Activated CD4-positive, alpha-beta T cell treated with anti-CD3 and anti-CD28 coated beads for 4 hours (primary cell): ENCODE results near the gene BDKRB1.
"Not testable (repeated sequence)": the region's sequence is repeated elsewhere in the genome, so short reads cannot be mapped to it uniquely, and the experiment has no call there.

Source experiments
- DNase-seq, 2 donors: peaks; one replicate each; pipeline ENCODE4 v3.0.0-alpha.2; 2020

The BDKRB1 gene

DNA sequence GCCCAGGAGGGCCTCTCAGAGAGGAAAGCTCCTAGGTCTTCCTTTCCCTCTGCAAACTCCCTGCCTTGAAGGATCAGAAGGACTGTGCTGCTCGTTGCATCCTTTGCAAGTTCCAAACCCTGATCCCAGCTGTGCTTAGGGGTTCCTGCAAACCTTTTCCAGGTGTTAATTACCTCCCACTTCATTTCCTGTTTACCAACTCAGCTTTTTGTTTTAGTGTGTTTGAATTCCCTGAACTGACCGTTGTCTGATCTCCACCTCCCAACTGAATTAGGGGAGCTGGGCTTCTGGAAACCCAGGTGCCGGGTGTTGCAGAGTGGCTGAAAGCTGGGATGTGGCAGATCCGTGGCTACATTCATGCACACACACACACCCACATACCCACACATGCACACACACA lies 20.6 kb upstream of the BDKRB1 start:
- no peak for DNase-seq

DNA sequence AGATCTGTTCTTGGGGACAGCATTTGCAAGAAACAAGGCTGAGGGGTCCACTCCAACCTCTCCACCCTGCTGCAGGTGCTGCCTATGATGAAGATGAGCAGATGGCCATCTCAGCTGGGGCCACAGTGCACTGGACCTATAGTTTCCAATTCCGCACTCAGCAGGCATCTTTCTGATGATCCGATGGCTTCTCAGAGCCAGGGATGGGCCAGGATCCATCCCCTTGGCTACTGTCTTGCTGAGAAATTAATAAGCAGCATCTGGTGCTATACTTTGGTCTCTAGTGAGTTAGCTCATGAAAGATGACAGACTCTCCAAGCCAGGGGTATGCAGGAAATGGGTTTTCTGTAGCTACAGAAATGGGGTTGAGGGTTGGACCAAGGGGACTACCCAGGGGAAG lies 18.4 kb upstream of the BDKRB1 start:
- no peak for DNase-seq

DNA sequence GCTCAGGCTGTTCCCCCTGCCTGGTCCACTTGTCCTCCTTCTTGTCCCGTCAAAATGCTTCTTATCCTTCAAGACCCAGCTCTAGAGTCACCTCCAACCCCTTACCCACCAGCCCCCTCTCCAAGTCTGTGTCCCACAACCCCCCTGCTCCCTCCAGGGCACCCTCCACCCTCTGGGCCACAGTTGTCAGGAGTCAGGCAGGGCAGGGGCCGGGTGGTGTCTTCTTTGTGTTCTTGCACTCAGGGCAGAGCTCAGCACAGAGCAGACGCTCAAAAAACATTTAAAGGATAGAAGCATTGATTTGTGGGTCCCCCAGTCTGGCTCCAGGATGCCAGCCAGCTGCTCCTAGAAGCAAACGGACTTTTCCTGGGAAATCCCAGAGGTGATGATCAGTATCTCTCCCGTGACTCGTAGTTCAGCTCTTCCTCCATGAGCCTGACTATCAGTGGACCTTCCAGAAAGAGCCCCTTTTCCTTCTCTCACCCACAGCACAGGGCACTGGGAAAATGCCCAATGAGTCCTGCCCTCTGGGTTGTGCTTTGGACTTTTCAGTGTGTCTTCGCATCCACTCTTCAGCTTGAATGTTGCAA lies 17.2 kb upstream of the BDKRB1 start:
- no peak for DNase-seq

DNA sequence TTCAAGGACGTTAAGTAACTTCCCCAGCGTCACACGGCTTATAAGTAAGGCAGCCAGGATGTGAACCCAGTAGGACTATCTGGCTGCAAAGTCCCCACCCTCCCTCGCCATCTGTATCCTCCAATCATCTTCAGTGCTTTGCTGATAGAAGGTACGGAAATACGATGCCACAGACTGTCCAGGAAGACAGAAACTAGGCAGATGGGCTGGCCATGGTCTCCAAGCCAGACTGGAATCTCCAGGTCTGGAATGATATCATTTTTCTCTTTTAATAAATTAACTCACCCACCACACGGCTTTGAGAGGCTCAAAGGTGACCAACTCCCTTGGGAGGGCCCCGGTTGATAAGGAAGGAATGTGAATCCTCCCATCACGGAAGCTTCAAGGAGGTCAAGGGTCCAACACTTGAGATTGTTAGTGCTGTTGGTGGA lies 16.3 kb upstream of the BDKRB1 start:
- no peak for DNase-seq

DNA sequence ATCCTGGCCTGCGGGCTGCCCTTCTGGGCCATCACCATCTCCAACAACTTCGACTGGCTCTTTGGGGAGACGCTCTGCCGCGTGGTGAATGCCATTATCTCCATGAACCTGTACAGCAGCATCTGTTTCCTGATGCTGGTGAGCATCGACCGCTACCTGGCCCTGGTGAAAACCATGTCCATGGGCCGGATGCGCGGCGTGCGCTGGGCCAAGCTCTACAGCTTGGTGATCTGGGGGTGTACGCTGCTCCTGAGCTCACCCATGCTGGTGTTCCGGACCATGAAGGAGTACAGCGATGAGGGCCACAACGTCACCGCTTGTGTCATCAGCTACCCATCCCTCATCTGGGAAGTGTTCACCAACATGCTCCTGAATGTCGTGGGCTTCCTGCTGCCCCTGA lies 15.4 kb upstream of the BDKRB1 start:
- no peak for DNase-seq

DNA sequence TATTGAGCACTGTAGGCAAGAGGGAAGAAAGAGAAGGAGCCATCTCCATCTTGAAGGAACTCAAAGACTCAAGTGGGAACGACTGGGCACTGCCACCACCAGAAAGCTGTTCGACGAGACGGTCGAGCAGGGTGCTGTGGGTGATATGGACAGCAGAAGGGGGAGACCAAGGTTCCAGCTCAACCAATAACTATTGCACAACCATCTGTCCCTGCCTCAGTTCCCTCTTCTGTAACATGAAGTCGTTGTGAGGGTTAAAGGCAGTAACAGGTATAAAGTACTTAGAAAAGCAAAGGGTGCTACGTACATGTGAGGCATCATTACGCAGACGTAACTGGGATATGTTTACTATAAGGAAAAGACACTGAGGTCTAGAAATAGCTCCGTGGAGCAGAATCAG lies 13.9 kb upstream of the BDKRB1 start:
- DNase-seq = no peak

DNA sequence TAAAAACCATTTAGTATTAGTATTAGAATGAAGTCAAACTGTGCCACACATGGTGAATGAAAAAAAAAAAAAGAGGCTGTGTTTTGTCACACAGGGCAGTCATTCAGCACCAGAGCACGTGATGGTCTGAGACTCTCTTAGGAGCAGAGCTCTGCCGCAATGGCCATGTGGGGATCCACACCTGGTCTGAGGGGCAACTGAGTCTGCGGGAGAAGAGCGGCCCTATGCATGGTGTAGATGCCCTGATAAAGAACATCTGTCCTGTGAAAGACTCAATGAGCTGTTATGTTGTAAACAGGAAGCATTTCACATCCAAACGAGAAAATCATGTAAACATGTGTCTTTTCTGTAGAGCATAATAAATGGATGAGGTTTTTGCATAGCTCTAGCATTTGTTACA lies 12.2 kb upstream of the BDKRB1 start:
- DNase-seq = no peak

DNA sequence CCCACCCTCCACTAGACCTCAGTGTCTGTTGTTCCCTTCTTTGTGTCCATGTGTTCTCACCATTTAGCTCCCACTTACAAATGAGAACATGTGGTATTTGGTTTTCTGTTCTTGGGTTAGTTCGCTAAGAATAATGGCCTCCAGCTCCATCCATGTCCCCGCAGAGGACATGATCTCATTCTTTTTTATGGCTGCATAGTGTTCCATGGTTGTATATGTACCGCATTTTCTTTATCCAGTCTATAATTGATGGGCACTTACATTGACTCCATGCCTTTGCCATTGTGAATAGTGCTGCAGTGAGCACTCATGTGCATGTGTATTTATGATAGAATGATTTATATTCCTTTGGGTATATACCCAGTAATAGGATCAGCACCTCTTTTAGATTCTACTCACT lies 10.9 kb upstream of the BDKRB1 start:
- DNase-seq = not testable (repeated sequence)

DNA sequence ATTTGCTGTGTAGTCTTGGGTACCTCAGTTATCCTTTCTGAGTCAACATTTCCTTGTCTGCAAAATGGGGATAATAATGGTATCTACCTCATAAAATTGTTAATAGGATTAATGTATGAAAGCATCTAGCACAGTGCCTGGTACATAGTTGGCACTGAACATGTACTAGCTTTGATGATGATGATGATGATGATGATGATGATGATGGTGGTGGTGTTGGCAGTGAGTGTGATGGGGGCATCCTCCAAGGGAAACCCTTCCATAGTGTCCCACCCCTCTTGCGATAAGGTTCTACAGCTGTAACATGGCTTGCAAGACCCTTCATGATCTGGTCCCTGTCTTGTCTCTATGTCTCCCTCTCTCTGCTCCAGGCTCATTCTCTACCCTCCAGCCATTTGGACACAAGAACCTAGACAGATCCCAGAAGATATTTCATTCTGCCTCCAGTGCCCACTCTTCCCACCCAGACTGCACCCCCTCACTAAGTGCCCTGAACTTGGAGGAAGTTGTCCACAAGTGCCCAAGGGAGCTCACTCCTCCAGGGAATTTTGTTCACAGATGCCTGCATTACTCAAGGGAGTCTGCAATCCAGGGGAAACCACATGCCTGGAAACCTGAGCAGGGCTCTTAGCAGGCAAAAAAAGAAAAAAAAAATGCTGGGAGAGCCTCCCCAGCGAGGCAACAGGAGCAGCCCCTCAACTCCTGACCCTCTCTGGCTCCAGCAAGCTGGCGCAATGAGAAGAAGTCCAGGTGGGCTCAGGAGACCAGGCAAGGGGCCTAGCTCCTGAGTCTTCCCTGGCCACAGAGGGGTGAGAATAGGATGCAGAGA lies 10.1 kb upstream of the BDKRB1 start:
- DNase-seq = no peak

DNA sequence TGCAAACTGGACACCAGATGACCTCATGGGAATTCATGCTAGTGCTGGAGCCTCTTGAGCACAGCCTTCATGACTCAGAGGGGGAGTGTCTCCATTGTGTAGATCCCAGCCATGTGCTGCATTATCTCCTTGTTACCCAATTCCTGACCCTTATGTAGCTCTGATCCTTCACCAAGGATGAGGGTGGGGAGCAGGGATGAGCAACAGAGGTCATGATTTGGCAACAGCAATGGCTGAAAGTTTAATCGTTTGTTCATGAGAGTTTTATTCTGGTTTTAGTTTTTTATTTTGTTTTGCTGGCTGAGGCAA lies 9.5 kb upstream of the BDKRB1 start:
- no peak for DNase-seq

DNA sequence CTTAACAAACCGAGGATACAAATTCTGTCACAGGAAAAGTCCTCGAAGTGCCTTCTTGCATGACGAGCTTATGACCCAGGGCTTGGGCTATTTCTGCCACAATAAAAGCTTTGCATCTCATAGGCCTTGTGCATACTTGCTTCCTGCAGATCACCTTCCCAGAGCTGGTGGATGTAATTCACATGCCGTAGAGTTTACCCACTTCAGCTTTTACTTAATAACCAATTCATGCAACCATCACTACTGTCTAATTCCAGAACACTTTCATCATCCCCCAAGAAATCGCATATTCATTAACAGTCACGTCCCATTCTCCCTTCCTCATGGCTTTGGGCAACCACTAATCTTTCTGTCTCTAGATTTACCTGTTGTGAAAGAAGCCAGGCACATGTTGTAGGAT lies 9.0 kb upstream of the BDKRB1 start:
- no peak for DNase-seq

DNA sequence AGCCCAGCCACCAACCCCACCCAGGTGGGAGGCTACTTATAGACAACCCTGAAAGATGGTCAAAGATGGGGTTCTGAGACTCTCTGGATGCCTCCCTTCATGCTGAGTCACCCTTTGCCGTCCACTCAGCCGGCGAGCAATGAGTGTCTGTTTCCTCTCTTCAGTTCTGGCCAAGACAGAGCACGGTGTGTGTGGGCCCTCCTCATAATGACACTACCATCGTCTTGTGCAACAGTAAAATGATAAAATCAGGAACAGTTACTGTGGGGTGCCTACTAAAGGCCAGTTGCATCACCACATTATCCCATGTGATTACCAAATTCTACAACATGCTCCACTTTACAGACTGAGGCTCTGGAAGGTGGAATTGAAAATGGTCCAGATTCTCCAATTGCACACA lies 7.0 kb upstream of the BDKRB1 start:
- DNase-seq = no peak

DNA sequence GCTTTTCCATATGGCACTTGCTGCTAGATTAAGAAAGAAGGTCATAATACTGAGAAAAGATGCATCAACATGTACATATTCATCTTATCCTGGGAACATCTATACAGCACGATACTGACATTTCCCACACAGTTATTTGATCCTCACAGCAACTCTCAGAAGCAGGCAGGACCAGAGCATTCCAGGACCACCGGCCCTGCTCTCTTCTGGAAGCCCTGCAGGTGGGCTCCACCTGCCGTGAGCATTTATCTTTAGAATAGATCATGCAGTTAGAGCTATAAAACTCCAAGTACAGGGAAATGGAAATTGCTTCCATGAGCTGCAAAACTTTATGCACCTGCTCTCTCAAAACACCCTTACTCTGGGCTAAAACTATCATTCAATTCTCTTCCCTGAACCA lies 5.5 kb upstream of the BDKRB1 start:
- no peak for DNase-seq

DNA sequence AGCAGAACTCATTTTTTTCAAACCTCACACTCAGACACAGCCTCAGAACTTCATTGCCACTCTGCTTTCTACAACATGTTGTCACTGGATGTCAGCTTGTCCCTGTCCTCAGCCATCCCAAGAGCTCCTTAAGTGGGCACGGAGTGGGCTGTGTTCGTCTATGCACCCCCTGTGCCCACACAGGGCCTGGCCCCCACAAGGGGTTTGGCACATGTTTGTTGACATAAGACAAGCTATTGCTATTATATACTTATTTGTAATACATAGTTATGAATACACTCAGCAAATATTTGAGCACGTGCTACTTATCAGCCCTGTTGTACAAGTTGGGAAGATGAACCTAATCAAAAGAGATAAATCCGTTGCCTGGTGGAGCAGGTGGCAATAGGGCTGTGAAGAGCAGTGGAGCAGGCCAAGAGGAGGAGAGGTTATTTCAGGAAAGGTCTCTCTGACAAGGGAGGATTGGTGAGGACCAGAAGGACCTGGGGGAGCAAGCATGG lies 4.3 kb upstream of the BDKRB1 start:
- DNase-seq = no peak

DNA sequence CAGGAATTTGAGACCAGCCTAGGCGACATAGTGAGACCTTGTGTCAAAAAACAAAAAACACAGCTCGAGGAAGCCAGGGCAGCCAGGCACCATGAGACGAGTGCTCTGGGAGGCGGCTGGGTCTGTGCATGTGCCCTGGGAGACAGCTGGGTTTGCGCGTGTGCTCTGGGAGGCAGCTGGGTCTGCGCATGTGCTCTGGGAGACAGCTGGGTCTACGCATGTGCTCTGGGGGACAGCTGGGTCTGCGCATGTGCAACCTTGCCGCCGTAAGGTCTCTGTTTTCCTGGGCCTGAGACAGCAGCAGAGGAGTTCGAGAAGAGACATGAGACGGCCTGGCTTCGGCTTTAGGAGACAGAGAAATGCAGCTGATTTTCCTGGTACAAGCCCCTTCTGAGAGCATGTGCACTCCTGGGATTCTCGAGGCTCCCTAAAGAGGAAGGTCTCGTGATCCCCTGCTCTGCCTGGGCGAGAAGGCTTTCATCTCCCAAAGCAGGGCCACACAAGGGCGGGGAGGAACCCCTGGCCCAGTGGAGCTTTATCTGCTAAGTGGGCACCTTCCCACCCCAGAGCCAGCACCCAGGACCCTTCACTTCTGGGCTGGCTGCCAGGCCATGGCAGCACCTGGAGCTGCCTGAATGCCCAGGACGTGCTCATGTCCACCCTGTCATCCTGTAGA lies 3.5 kb upstream of the BDKRB1 start:
- DNase-seq = no peak

DNA sequence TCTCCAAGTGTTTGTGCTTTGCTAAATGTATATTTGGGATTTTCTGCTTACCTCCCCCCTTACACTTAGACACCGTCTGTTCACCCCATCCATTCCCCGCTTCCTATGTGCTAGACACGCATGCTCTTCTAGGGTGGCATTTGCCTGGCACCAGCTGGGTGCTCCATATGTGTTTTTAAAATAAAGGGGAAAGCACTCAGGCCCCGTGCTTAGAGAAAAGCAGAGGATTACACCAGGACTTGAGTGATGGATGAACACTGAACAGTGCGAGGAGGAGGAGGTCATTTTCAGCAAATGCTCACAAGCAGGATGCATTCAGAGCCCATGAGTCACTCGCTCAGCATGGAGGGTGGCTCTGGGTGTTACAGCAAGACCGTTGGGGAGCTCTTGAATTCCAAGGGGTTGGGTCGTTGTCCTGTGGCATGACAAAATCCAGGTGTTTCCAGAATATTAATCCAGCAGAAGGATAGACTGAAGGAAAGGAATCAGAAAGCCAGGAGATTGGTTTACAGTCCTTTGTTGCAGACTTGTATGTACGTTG lies 2.9 kb upstream of the BDKRB1 start:
- no peak for DNase-seq

DNA sequence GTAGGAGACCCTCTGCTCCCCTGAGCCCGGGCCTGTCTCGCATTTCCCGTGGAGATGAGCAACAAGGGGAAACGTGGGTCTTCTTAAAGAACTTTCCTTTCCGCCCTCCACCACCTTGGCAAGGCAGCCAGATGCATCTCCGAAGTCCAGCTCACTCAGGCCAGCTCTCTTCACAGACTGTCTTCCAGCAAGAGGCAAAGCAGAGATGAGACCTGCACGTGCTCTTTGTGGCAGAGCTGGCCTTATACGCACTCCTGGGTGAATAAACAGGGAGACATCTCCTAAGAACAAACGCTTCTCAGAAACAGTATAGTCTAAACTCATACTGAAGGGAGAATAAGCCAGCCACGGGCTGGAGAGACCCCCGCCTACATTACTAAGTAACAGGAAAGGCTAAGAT lies 1.3 kb upstream of the BDKRB1 start:
- no peak for DNase-seq

DNA sequence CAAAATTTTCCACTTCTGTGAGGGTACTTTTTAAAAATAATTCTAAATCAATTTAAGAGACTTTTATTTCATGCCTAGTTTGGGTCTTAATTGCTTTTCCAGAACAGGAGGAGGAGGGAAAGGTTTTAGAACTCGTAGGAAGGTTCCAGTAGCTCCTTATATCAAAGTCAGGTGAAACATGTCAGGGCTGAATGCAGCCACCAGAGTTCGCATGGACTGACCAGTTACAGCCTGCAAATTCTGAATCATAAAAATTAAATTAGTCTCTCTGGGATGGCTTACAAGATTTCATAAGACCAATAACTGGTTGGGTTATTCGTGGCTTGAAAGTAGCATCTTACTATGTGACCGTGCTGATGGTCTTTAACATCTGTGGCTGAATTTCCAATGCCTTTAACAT lies 397 bp downstream of the BDKRB1 start:
- DNase-seq = no peak

DNA sequence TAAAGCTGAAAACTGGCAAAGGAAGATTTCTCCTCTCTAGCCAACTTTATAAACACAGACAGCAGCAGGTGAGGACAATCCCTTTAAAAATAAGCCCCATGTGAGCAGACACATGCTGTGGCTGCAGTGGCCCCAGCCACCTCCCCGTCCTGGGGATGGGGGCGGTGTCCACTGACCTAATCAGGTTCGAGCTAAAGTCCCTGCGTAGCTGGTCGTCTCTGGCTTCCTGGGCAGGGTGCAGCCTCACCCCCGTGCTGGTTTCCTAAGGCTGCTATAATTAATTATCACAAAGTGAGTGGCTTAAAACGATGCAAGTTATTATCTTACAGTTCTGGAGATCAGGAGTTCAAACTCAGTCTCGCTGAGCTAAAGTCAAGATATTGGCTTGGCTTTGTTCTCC lies 1.0 kb downstream of the BDKRB1 start:
- DNase-seq = no peak

DNA sequence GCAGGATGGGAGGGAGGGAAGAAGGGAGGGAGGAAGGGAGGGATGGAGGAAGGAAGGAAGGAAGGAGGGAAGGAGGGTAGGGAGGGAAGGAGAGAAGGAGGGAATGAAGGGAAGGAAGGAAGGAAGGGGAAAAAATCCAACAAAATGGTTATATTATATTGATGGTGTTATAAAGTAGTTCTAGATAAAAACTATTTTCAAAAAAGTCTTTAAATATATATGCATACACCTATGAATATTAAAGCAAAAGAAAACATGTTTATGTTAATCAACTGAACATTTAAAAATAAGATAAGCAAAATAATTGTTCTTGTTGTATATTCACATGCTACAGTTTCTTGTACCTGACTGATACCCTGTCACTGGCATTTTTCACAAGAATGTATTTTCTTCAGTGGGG lies 1.9 kb downstream of the BDKRB1 start:
- DNase-seq = no peak

DNA sequence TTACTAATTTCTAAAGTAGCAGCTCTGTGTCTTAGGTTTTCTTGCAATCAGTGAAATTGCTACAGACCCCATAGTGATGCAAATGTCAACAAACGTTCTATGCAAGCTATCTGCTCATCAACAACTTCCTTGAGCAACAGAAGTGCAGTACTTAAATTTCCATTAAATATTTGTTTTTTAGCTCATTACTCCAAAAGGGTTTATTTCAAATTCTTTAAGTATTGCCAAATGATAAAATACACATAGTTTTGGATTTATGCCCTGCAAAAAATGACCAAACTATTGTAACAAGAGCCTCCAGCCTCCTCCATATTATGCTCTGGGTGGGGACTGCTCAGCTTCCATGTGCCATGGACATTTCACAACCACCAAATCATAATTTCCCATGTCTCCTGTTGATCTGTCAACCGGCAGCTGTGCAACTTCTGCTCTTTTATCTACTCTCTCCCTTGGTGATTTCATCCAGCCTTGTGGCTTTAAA lies 4.4 kb downstream of the BDKRB1 start:
- DNase-seq = no peak

DNA sequence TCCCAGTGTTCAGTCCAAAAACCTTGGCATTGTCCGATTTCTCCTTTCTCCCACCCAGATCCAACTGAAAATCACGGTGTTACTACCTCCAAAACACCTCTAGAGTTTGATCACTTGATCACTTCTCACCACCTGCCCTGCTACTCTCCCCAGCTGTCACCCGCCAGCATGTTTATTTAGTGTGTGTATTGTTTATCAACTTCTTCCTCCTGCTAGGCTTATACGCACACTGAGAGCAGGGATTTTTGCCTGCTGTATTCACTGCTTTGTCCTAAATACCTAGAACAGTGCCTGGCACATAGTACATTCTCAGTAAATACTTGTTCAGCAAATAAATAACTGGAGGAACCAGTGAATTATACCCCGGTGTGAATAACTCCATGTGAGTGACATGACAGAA lies 5.0 kb downstream of the BDKRB1 start:
- DNase-seq = no peak

DNA sequence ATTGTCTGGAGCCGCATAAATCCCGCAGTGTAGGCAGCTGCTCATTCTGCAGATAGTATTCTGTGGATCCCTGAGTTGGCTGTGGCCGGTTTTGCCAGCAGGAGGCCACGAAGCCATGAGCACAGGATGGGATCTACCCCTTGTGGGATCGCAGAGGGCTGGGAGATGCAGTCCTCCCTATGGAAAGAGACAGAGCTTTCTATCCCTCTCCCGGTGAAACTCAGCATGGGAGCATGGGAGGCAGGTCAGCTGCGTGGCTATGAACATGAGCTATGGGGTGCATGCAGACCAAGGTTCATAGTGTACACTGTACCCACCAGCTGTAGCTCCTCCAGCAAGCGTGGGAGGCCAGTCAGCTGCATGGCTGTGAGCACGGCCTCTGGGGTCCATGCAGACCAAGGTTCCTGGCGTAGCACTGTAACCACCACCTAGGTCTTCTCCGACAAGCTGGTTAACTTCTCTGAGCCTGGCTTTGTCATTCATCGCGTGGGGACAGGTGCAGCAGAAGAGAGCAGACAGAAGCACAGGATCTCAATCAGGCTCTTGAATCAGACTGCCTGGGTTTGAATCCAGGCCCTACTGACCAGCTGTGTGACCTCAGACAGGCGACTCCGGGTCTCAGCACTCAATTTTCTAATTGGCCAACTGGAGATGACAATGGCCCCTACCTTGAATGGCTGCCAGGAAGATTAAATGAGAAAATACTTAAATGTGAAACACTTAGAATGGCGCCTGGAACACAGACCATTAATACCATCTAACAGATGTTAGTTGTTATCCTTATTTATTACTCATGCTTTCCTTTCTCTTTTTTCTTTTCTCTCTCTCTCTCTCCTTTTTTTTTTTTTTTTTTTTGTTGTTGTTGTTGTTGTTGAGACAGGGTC lies 6.0 kb downstream of the BDKRB1 start:
- DNase-seq = no peak
